Calu3 (cell line): ENCODE data around the gene MYRFL. TPM values are rescaled to one million over a fixed set of nuclear protein-coding genes. Genes with fewer than 3 reads are reported as not detected.
A peak's percentile ranks its signal among the peaks of the same experiment; 100 is the strongest.

Experiments
- BruUV-seq: library from RNA; stranded (reverse); fragments of 400-500 nt; replicated peaks from 2 replicates; lab custom pipeline; 2021; lab: Mats Ljungman, UMichigan
- CTCF ChIA-PET: fragments of 300-600 bp; sonication (Branson Sonifier 250); formaldehyde crosslinking; loops from one replicate; lab custom pipeline; 2022; ENCODE audit warnings: antibody characterized with exemption; lab: Charles Lee
- DNase-seq: peaks from one replicate; pipeline ENCODE4 v3.0.0; 2022
- H3K27ac Mint-ChIP-seq: one replicate; pipeline ENCODE4 v1.8.0; 2022; ENCODE audit warnings: mixed read lengths; ENCODE audit not compliant: unreplicated experiment
- H3K27me3 Mint-ChIP-seq: one replicate; pipeline ENCODE4 v1.8.0; 2022; ENCODE audit warnings: mixed read lengths; ENCODE audit not compliant: unreplicated experiment
- H3K36me3 Mint-ChIP-seq: one replicate; pipeline ENCODE4 v1.8.0; 2022; ENCODE audit warnings: mild to moderate bottlenecking, moderate library complexity, mixed read lengths; ENCODE audit not compliant: insufficient read depth, unreplicated experiment
- H3K4me1 Mint-ChIP-seq: one replicate; pipeline ENCODE4 v1.8.0; 2022; ENCODE audit warnings: mild to moderate bottlenecking, low read depth, mixed read lengths; ENCODE audit not compliant: unreplicated experiment
- H3K4me3 Mint-ChIP-seq: one replicate; pipeline ENCODE4 v1.8.0; 2022; ENCODE audit warnings: mild to moderate bottlenecking, low read depth, moderate library complexity, mixed read lengths; ENCODE audit not compliant: unreplicated experiment
- H3K9me3 Mint-ChIP-seq: one replicate; pipeline ENCODE4 v1.8.0; 2022; ENCODE audit warnings: low read depth, mixed read lengths; ENCODE audit not compliant: unreplicated experiment
- intact Hi-C: fragments of 100-400 bp; cut with micrococcal nuclease; formaldehyde crosslinking; loops from one replicate; pipeline ENCODE4 v1.10.0; 2022; ENCODE audit not compliant: unreplicated experiment
- total RNA-seq: library from RNA; stranded (reverse); gene quantifications from 2 replicates; pipeline ENCODE4 v1.2.3, GENCODE V29; 2022
- TF ChIP-seq, protein P1 (sequence below): fragments of 200-600 bp; IDR thresholded peaks from one replicate; pipeline ENCODE4 v1.8.0; 2022; ENCODE audit warnings: antibody characterized with exemption; ENCODE audit not compliant: unreplicated experiment

Gene MYRFL
- total RNA-seq, 1 experiment from 2014 or later = 1.7 TPM

GRCh38 chr12:69932676-69933552 lies 107.9 kb downstream of the MYRFL start:
- Mint-ChIP-seq H3K4me3 (no peak overlapping the region), H3K4me1 (peaks cover 10% of the 10 kb centered on the region), H3K27me3 (no peaks in the 10 kb centered on the region), H3K36me3 (no peaks in the 10 kb centered on the region), H3K27ac (no peak overlapping the region), H3K9me3 (no peaks in the 10 kb centered on the region)
- no TSS peak for BruUV-seq
- CTCF ChIA-PET = no interaction called here
- TF ChIP-seq, protein P1, sequence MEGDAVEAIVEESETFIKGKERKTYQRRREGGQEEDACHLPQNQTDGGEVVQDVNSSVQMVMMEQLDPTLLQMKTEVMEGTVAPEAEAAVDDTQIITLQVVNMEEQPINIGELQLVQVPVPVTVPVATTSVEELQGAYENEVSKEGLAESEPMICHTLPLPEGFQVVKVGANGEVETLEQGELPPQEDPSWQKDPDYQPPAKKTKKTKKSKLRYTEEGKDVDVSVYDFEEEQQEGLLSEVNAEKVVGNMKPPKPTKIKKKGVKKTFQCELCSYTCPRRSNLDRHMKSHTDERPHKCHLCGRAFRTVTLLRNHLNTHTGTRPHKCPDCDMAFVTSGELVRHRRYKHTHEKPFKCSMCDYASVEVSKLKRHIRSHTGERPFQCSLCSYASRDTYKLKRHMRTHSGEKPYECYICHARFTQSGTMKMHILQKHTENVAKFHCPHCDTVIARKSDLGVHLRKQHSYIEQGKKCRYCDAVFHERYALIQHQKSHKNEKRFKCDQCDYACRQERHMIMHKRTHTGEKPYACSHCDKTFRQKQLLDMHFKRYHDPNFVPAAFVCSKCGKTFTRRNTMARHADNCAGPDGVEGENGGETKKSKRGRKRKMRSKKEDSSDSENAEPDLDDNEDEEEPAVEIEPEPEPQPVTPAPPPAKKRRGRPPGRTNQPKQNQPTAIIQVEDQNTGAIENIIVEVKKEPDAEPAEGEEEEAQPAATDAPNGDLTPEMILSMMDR = no peak
- intact Hi-C loops = no loop called here
- DNase-seq = no peak

- Mint-ChIP-seq H3K27ac (no peak overlapping the region), H3K9me3 (no peaks in the 10 kb centered on the region), H3K36me3 (no peaks in the 10 kb centered on the region), H3K4me3 (no peak overlapping the region), H3K27me3 (no peaks in the 10 kb centered on the region), H3K4me1 (peaks cover 10% of the 10 kb centered on the region)
- intact Hi-C loops = no loop called here
- no peak for DNase-seq
- CTCF ChIA-PET = no interaction called here
- TF ChIP-seq, protein P1 = no peak
- BruUV-seq = no TSS peak
These were observed 109.0 kb downstream of the MYRFL start for GRCh38 chr12:69934011-69934410.

DNA sequence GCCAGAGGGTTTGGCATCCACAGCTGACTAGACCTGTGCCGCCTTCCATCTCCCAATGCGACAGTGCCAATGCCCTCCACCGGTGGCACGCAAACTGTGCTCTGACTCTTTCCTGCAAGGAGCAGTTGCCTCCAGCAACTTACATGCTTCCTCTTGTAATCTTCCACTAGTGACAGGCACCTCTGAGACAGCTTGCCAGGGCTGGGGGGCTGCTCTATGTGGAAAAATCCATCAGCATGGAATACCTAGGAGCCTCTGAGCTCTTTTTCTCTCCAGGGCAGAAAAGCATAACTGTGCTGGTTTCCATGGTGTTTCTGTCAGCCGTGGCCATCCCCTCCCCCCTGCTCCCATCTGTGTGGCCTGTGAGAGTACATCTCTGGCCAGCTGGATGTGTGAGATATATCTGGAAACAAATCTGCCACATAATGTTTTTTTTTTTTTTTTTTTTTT lies 110.6 kb downstream of the MYRFL start:
- peaks cover 10% of the 10 kb centered on the region for H3K4me1 Mint-ChIP-seq
- DNase-seq = no peak
- peak overlapping the region; percentile 6 for H3K27ac Mint-ChIP-seq
- H3K27me3 Mint-ChIP-seq = no peaks in the 10 kb centered on the region
- CTCF ChIA-PET = interaction anchor here (0.8 kb wide), 1 partner anchor 13 kb away, joined by 7 read pairs; no protein-coding TSS in a partner anchor
- H3K4me3 Mint-ChIP-seq = no peak overlapping the region
- H3K36me3 Mint-ChIP-seq = no peaks in the 10 kb centered on the region
- peaks cover 2% of the 10 kb centered on the region for H3K9me3 Mint-ChIP-seq
- intact Hi-C loops = no loop called here
- BruUV-seq = no TSS peak
- TF ChIP-seq, protein P1 = no peak

DNA sequence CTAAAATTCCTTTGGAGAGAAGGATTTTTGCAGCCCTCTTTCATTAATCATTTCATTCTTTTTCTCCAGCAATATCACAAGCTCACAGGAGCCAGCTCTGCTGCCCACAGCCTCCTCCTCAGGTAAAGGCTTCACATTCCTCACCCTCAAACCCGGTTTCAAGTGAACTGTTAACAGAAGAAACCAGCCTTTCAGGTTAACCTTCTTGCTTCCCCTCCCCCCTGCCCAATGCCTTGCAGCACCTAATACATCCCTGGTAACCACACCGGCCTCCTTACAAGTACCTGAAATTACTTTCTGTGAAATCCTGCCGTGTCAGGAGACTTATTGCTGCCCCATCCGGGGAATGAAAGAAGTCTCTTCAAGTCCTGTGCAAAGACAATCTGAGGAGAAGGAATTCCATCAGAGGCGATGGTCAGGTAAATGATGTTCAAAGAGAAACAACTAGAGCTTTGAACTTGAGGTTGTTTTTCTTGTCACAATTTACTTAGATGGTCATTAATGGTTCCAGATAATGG lies 111.2 kb downstream of the MYRFL start:
- TF ChIP-seq, protein P1 = no peak
- Mint-ChIP-seq H3K27me3 (no peaks in the 10 kb centered on the region), H3K4me3 (no peak overlapping the region), H3K36me3 (no peaks in the 10 kb centered on the region), H3K9me3 (peaks cover 2% of the 10 kb centered on the region), H3K4me1 (peaks cover 10% of the 10 kb centered on the region), H3K27ac (peak overlapping the region; percentile 6)
- peak; percentile 70 for DNase-seq
- intact Hi-C loops = no loop called here
- CTCF ChIA-PET = interaction anchor here (0.8 kb wide), 1 partner anchor 13 kb away, joined by 7 read pairs; no protein-coding TSS in a partner anchor
- BruUV-seq = no TSS peak
